HK-2 (cell line): ENCODE data around the gene SYNPO.

ENCODE experiments used
- DNase-seq: peaks from one replicate; pipeline ENCODE4 v3.0.0-alpha.2; 2018; ENCODE audit not compliant: unreplicated experiment

The SYNPO gene

GRCh38 chr5:150700246-150700593, 59.8 kb downstream of the SYNPO start:
- no peak for DNase-seq

- DNase-seq: peak; percentile 77
These were observed 60.3 kb downstream of the SYNPO start, which contains the start of gene RBM22 for GRCh38 chr5:150700594-150701377. TSS of gene RBM22 (minus strand) at chr5:150701062. CDS start at chr5:150700985, 77 bp downstream.

GRCh38 chr5:150703762-150704161, 63.3 kb downstream of the SYNPO start:
- no peak for DNase-seq

- no peak for DNase-seq
These were observed 66.4 kb downstream of the SYNPO start for GRCh38 chr5:150706776-150707390.
